ENCODE results near the gene TFRC. TPM values are rescaled to one million over a fixed set of nuclear protein-coding genes. Genes with fewer than 3 reads are reported as not detected.
"Not testable (repeated sequence)": the region's sequence is repeated elsewhere in the genome, so short reads cannot be mapped to it uniquely, and the experiment has no call there.

TFRC gene
- total and polyA plus RNA-seq, 11 donors: 15.7 to 232 (median 103) TPM

- no peaks in the 10 kb centered on the region for H3K27me3 ChIP-seq
- WGBS, 4 donors: 88 to 95% (median 88%) methylated on average over 5 of the region's 5 CpGs
- no peak for TF ChIP-seq POLR2A (IDR thresholded peaks at IDR 0.05)
- no peak for TF ChIP-seq CTCF (IDR thresholded peaks at IDR 0.05)
- H3K27ac ChIP-seq: no peak overlapping the region
- H3K4me1 ChIP-seq: no peaks in the 10 kb centered on the region
- no peaks in the 10 kb centered on the region for H3K36me3 ChIP-seq
- intact Hi-C loops (cut with DNase I): no loop called here
- H3K9me3 ChIP-seq: peaks cover 0 to 9% (median 0%) of the 10 kb centered on the region in 12 donors
- ATAC-seq (no peak), DNase-seq (no peak)
- H3K4me3 ChIP-seq: no peak overlapping the region
Observed at GRCh38 chr3:196009456-196009855, 72.4 kb downstream of the TFRC start.

GRCh38 chr3:196008929-196009328, 73.0 kb downstream of the TFRC start:
- ATAC-seq (no peak), DNase-seq (no peak)
- Histone ChIP-seq H3K27me3 (no peaks in the 10 kb centered on the region), H3K4me3 (no peak overlapping the region), H3K4me1 (no peaks in the 10 kb centered on the region), H3K9me3 (peaks cover 0 to 9% (median 0%) of the 10 kb centered on the region in 12 donors), H3K27ac (no peak overlapping the region), H3K36me3 (no peaks in the 10 kb centered on the region)
- 79 to 100% (median 89%) methylated on average over 6 to 9 of the region's 9 CpGs for WGBS, 4 donors
- TF ChIP-seq CTCF (IDR thresholded peaks at IDR 0.05) (no peak), POLR2A (IDR thresholded peaks at IDR 0.05) (no peak)
- intact Hi-C loops (cut with DNase I): no loop called here

GRCh38 chr3:196008387-196008786, 73.5 kb downstream of the TFRC start:
- no peaks in the 10 kb centered on the region for H3K27me3 ChIP-seq
- H3K27ac ChIP-seq: no peak overlapping the region
- peaks cover 0 to 9% (median 0%) of the 10 kb centered on the region in 12 donors for H3K9me3 ChIP-seq
- H3K4me1 ChIP-seq: no peaks in the 10 kb centered on the region
- WGBS, 4 donors: 89 to 91% (median 90%) methylated on average over 18 of the region's 18 CpGs
- no peak for DNase-seq
- H3K36me3 ChIP-seq: no peaks in the 10 kb centered on the region
- TF ChIP-seq CTCF (IDR thresholded peaks at IDR 0.05) (no peak), POLR2A (IDR thresholded peaks at IDR 0.05) (no peak)
- intact Hi-C loops (cut with DNase I): no loop called here
- H3K4me3 ChIP-seq: no peak overlapping the region
- no peak for ATAC-seq

- ATAC-seq (no peak), DNase-seq (no peak)
- Histone ChIP-seq H3K27me3 (no peaks in the 10 kb centered on the region), H3K4me3 (no peak overlapping the region), H3K4me1 (no peaks in the 10 kb centered on the region), H3K9me3 (peaks cover 0 to 9% (median 0%) of the 10 kb centered on the region in 12 donors), H3K36me3 (no peaks in the 10 kb centered on the region), H3K27ac (no peak overlapping the region)
- no peak for TF ChIP-seq POLR2A (IDR thresholded peaks at IDR 0.05)
- TF ChIP-seq CTCF (IDR thresholded peaks at IDR 0.05): no peak
- 87 to 89% (median 88%) methylated on average over 11 of the region's 11 CpGs for WGBS, 4 donors
- intact Hi-C loops (cut with DNase I): no loop called here
Observed at GRCh38 chr3:196007744-196008335, 74.0 kb downstream of the TFRC start.

GRCh38 chr3:196005338-196005737, 76.6 kb downstream of the TFRC start:
- H3K27me3 ChIP-seq; H3K36me3 ChIP-seq; intact Hi-C loops (cut with DNase I); DNase-seq; H3K4me3 ChIP-seq; H3K9me3 ChIP-seq; H3K27ac ChIP-seq; H3K4me1 ChIP-seq; ATAC-seq: not testable (repeated sequence)
- 74 to 91% (median 83%) methylated on average over 9 to 10 of the region's 10 CpGs for WGBS, 4 donors

GRCh38 chr3:196004359-196005052, 77.4 kb downstream of the TFRC start:
- H3K27ac ChIP-seq; H3K4me1 ChIP-seq; H3K36me3 ChIP-seq; H3K9me3 ChIP-seq; H3K4me3 ChIP-seq; ATAC-seq; intact Hi-C loops (cut with DNase I); H3K27me3 ChIP-seq; DNase-seq: not testable (repeated sequence)
- WGBS, 4 donors: 80 to 87% (median 83%) methylated on average over 17 of the region's 17 CpGs

Measured in heart left ventricle (tissue), 16 donors.